ENCODE data around the gene WFS1. TPM values are rescaled to one million over a fixed set of nuclear protein-coding genes. Genes with fewer than 3 reads are reported as not detected.

WFS1 gene
- total RNA-seq, 2 donors from 2014 or later, result 77.9 to 131 TPM

DNA sequence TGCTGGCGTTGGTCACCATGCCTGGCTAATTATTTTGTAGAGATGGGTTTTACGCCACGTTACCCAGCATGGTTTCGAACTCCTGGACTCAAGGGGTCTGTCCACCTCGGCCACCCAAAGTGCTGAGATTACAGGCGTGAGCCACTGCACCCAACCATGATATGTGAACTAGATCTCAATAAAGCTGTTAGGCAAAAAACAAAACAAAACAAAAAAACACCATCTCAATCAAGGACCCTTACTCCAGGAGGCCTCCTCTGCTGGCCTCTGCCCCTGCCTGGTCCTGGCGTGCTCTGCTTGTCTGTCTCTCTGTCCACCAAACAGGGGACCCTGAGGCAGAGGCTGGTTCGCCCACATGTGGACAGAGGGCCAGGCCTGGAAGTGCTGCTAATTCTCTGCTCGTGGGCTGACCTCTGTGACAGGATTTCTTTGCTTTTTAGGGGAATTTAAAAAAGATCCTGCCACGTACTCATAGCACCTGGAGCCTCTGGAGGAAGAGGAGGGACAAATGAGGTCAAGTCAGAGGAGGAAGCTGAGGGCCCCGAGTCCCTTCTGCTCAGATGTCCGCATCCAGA lies 32.7 kb upstream of the WFS1 start:
- H3K4me3 ChIP-seq, result no peak overlapping the region
- H3K27me3 ChIP-seq (replicated peaks; ENCODE audit: insufficient read depth), result no peaks in the 10 kb centered on the region
- H3K27ac ChIP-seq, result no peak overlapping the region
- DNase-seq (ENCODE audit: low spot score), result no peak
- no peak for TF ChIP-seq CTCF (IDR thresholded peaks at IDR 0.05)
- H3K4me1 ChIP-seq (ENCODE audit: control insufficient read depth in 1 of 2, low read depth in 2 of 2), result no peaks in the 10 kb centered on the region
- ATAC-seq (ENCODE audit: insufficient number of reproducible peaks, low FRiP score, low read depth), result no peak
- no peaks in the 10 kb centered on the region for H3K9me3 ChIP-seq
- no peaks in the 10 kb centered on the region for H3K36me3 ChIP-seq

- Histone ChIP-seq H3K9me3 (peaks cover 4% of the 10 kb centered on the region), H3K27me3 (replicated peaks; ENCODE audit: insufficient read depth) (no peaks in the 10 kb centered on the region), H3K27ac (no peak overlapping the region), H3K4me3 (no peak overlapping the region), H3K4me1 (ENCODE audit: control insufficient read depth in 1 of 2, low read depth in 2 of 2) (no peaks in the 10 kb centered on the region), H3K36me3 (no peaks in the 10 kb centered on the region)
- no peak for TF ChIP-seq CTCF (IDR thresholded peaks at IDR 0.05)
- DNase-seq (ENCODE audit: low spot score) (no peak), ATAC-seq (ENCODE audit: insufficient number of reproducible peaks, low FRiP score, low read depth) (no peak)
These were observed 30.2 kb upstream of the WFS1 start for GRCh38 chr4:6239486-6239885.

DNA sequence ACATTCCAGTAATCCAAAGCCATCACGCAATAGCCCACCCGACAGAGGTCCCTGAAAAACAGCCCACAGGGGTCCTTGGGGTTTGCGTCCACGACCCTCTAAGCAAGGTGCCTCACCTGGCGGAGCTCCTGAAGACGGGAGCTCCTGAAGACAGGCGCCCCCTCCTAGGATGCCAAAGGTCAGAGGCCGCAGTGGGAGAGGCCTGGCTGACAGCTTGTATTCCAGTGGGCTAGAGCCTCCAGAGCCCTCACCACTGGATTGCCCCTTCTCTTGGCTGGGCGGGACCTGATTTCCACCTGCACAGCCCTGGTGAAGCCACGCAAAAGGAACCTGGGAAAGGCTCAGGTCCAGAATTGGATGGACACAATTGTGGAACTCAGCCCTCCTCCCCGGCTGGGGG lies 29.7 kb upstream of the WFS1 start:
- TF ChIP-seq CTCF (IDR thresholded peaks at IDR 0.05), result no peak
- no peaks in the 10 kb centered on the region for H3K36me3 ChIP-seq
- no peaks in the 10 kb centered on the region for H3K27me3 ChIP-seq (replicated peaks; ENCODE audit: insufficient read depth)
- DNase-seq (ENCODE audit: low spot score) (no peak), ATAC-seq (ENCODE audit: insufficient number of reproducible peaks, low FRiP score, low read depth) (no peak)
- no peak overlapping the region for H3K27ac ChIP-seq
- H3K4me1 ChIP-seq (ENCODE audit: control insufficient read depth in 1 of 2, low read depth in 2 of 2), result no peaks in the 10 kb centered on the region
- no peak overlapping the region for H3K4me3 ChIP-seq
- H3K9me3 ChIP-seq, result peaks cover 4% of the 10 kb centered on the region

- TF ChIP-seq CTCF (IDR thresholded peaks at IDR 0.05), result no peak
- no peak for ATAC-seq (ENCODE audit: insufficient number of reproducible peaks, low FRiP score, low read depth)
- Histone ChIP-seq H3K4me1 (ENCODE audit: control insufficient read depth in 1 of 2, low read depth in 2 of 2) (no peaks in the 10 kb centered on the region), H3K36me3 (no peaks in the 10 kb centered on the region), H3K4me3 (no peak overlapping the region), H3K27me3 (replicated peaks; ENCODE audit: insufficient read depth) (no peaks in the 10 kb centered on the region), H3K9me3 (peaks cover 4% of the 10 kb centered on the region), H3K27ac (no peak overlapping the region)
- DNase-seq (ENCODE audit: low spot score), result no peak
These were observed 28.4 kb upstream of the WFS1 start for GRCh38 chr4:6241062-6241845.

DNA sequence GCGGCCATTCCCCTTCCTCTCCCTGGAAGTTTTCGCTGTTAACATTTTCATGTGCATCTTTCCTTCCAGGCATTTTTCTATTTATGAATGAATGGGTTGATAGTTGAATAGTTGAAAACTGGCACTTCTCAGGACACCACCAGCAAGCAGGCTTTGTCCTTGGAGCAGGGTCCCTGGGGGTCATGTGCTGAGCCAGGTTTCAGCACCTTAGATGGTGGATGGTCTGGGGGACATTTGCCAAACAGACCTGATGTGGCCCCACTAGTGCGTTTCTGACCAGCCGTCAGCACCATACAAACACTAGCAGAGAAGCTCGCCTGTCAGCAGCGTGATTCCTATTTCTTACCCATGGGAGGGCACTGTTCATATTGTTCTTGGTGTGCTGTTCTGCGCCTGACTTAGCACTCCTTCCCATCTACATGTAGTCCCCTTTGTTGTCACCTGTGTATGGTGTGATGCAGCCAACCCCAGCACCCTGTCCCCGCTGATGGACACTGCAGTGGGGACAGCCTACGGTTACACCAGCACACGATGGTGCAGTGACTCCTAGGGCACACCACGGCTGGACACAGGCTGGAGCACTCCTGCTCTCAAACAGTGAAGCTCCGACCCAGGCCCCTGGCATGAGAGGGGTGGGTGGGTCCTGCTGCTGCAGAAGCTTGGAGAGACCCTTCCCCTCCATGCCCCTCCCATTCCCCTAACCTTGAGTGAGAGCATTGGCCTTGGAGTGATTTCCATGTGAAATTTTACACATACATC lies 27.2 kb upstream of the WFS1 start:
- no peak for TF ChIP-seq CTCF (IDR thresholded peaks at IDR 0.05)
- Histone ChIP-seq H3K36me3 (no peaks in the 10 kb centered on the region), H3K27ac (no peak overlapping the region), H3K4me1 (ENCODE audit: control insufficient read depth in 1 of 2, low read depth in 2 of 2) (no peaks in the 10 kb centered on the region), H3K9me3 (peaks cover 4% of the 10 kb centered on the region), H3K4me3 (no peak overlapping the region), H3K27me3 (replicated peaks; ENCODE audit: insufficient read depth) (no peaks in the 10 kb centered on the region)
- ATAC-seq (ENCODE audit: insufficient number of reproducible peaks, low FRiP score, low read depth) (no peak), DNase-seq (ENCODE audit: low spot score) (no peak)
